SU-DHL-6 (cell line): ENCODE data around the gene HIVEP3.

ENCODE experiments used
- H2AFZ ChIP-seq: fragments of 200-600 bp; sonication (generic); 2 replicates; pipeline ENCODE4 v1.6.1; 2014; ENCODE audit warnings: low read depth, mild to moderate bottlenecking, moderate library complexity, mixed read lengths, antibody characterized with exemption, low read length; ENCODE audit not compliant: severe bottlenecking
- H3F3A ChIP-seq: fragments of 200-600 bp; shearing (Covaris generic); 2 replicates; pipeline ENCODE4 v1.6.0; 2016; ENCODE audit warnings: antibody characterized with exemption, mild to moderate bottlenecking; ENCODE audit not compliant: insufficient read depth
- H3K27ac ChIP-seq: fragments of 200-600 bp; sonication (generic); 2 replicates; pipeline ENCODE4 v1.5.1; 2016; ENCODE audit warnings: low read depth, mild to moderate bottlenecking, low read length, moderate library complexity, mixed read lengths
- H3K27me3 ChIP-seq: fragments of 200-600 bp; sonication (generic), shearing (Covaris generic); 2 replicates; pipeline ENCODE4 v1.6.0; 2014; ENCODE audit warnings: mild to moderate bottlenecking, low read length
- H3K36me3 ChIP-seq: fragments of 200-600 bp; sonication (generic); 2 replicates; pipeline ENCODE4 v1.6.1; 2014; ENCODE audit warnings: mild to moderate bottlenecking, low read length, mixed read lengths
- H3K4me2 ChIP-seq: fragments of 300-600, 200-600 bp; shearing (Covaris generic), sonication (generic); 2 replicates; pipeline ENCODE4 v1.6.0; 2014; ENCODE audit warnings: low read length, low read depth, mild to moderate bottlenecking; ENCODE audit not compliant: poor library complexity, severe bottlenecking
- H3K4me3 ChIP-seq: fragments of 200-600 bp; sonication (generic); 2 replicates; pipeline ENCODE4 v1.5.1; 2014; ENCODE audit warnings: antibody characterized with exemption, low read length, mild to moderate bottlenecking, mixed read lengths; ENCODE audit not compliant: insufficient read depth, poor library complexity, severe bottlenecking
- H3K79me2 ChIP-seq: fragments of 200-600 bp; sonication (generic); 2 replicates; pipeline ENCODE4 v1.6.1; 2014; ENCODE audit warnings: mild to moderate bottlenecking, low read length, moderate library complexity; ENCODE audit not compliant: insufficient read depth
- H3K9ac ChIP-seq: fragments of 200-600 bp; sonication (generic); 2 replicates; pipeline ENCODE4 v1.7.0; 2014; ENCODE audit warnings: mild to moderate bottlenecking, low read length
- H3K9me2 ChIP-seq: fragments of 200-600 bp; sonication (generic); replicated peaks from 2 replicates; pipeline ENCODE4 v1.6.1; 2014; ENCODE audit warnings: low read length; ENCODE audit not compliant: insufficient read depth
- H3K9me3 ChIP-seq: fragments of 200-600 bp; sonication (generic); 2 replicates; pipeline ENCODE4 v1.6.1; 2014; ENCODE audit warnings: low read length, mixed read lengths; ENCODE audit not compliant: insufficient read depth
- H4K20me1 ChIP-seq: fragments of 200-600 bp; sonication (generic); 2 replicates; pipeline ENCODE4 v1.6.1; 2014; ENCODE audit warnings: low read depth, mild to moderate bottlenecking, antibody characterized with exemption, low read length, moderate library complexity, mixed read lengths
- EZH2phosphoT487 ChIP-seq: fragments of 200-600 bp; sonication (generic), shearing (Covaris generic); conservative IDR thresholded peaks from 2 replicates; pipeline ENCODE4 v1.6.1; 2018; ENCODE audit warnings: mild to moderate bottlenecking, antibody characterized with exemption, low read length, moderate library complexity, mixed read lengths
- TF ChIP-seq, protein P1 (sequence below): fragments of 200-600 bp; sonication (generic); IDR thresholded peaks from one replicate; pipeline ENCODE4 v1.5.1; 2017; ENCODE audit warnings: antibody characterized with exemption, mild to moderate bottlenecking, low read length, moderate library complexity; ENCODE audit not compliant: insufficient read depth, poor library complexity, severe bottlenecking

HIVEP3 gene

GRCh38 chr1:41833519-41834000 lies 85.2 kb downstream of the HIVEP3 start:
- H2AFZ ChIP-seq = no peak overlapping the region
- no peak overlapping the region for H3K4me3 ChIP-seq
- no peak overlapping the region for H3K4me2 ChIP-seq
- H3K27me3 ChIP-seq = no peaks in the 10 kb centered on the region
- H3F3A ChIP-seq = no peaks in the 10 kb centered on the region
- no peaks in the 10 kb centered on the region for H3K79me2 ChIP-seq
- H3K36me3 ChIP-seq = no peaks in the 10 kb centered on the region
- no peaks in the 10 kb centered on the region for H4K20me1 ChIP-seq
- no peaks in the 10 kb centered on the region for H3K9me3 ChIP-seq
- H3K9me2 ChIP-seq = no peaks in the 10 kb centered on the region
- H3K9ac ChIP-seq = no peak overlapping the region
- TF ChIP-seq, protein P1, sequence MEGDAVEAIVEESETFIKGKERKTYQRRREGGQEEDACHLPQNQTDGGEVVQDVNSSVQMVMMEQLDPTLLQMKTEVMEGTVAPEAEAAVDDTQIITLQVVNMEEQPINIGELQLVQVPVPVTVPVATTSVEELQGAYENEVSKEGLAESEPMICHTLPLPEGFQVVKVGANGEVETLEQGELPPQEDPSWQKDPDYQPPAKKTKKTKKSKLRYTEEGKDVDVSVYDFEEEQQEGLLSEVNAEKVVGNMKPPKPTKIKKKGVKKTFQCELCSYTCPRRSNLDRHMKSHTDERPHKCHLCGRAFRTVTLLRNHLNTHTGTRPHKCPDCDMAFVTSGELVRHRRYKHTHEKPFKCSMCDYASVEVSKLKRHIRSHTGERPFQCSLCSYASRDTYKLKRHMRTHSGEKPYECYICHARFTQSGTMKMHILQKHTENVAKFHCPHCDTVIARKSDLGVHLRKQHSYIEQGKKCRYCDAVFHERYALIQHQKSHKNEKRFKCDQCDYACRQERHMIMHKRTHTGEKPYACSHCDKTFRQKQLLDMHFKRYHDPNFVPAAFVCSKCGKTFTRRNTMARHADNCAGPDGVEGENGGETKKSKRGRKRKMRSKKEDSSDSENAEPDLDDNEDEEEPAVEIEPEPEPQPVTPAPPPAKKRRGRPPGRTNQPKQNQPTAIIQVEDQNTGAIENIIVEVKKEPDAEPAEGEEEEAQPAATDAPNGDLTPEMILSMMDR = no peak
- no peak for TF ChIP-seq EZH2phosphoT487
- H3K27ac ChIP-seq = no peak overlapping the region

DNA sequence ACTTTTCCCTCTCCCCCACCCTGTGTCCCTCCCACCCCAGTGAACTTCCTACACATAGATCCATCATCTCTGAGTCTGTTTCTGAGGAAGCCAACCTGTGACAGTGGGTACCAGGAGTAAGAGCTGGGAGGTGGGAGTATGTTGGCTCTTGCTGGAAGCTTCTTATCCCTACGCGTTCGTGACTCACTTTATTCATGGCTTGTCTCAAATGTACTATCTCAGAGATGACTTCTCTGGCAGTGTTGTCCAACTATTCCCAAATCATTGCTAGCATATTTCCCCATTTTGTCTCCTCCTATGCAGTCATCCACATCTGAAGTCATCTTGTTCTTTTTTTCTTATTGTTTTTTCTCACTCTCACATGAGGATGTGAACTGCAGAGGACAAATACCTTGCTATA lies 88.0 kb downstream of the HIVEP3 start:
- TF ChIP-seq, protein P1 = no peak
- no peaks in the 10 kb centered on the region for H3F3A ChIP-seq
- H2AFZ ChIP-seq = no peak overlapping the region
- H3K27me3 ChIP-seq = no peaks in the 10 kb centered on the region
- H3K36me3 ChIP-seq = no peaks in the 10 kb centered on the region
- H3K9me2 ChIP-seq = no peaks in the 10 kb centered on the region
- H4K20me1 ChIP-seq = no peaks in the 10 kb centered on the region
- no peak overlapping the region for H3K27ac ChIP-seq
- H3K4me2 ChIP-seq = no peak overlapping the region
- H3K9me3 ChIP-seq = no peaks in the 10 kb centered on the region
- H3K9ac ChIP-seq = no peak overlapping the region
- H3K4me3 ChIP-seq = no peak overlapping the region
- no peaks in the 10 kb centered on the region for H3K79me2 ChIP-seq

DNA sequence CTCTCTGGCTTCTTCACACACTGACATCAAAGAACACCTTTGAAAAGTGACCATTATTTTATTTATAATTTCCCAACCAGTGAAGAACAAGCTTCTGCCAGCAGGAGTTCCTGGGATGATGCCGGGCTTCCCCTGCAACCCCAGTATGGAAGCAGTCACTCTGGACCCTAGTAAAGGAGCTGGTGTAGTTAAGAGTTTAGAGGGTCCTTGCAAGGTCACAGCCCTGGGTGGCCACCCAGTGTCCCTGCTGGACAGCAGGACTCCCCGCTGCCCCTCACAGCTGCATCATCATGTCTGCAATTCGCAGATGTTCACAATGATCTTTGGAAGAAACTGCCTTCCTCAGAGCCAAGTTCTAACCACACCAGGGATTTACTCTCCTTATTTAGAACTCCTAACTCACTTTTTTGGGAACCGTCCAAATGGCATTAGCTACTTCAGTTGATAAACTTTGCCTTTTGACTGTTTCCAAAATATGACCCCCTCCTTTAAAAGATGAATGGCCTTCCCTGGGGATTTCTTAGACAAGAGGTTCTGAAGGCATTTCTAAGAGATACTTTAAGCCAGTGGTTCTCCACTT lies 90.6 kb downstream of the HIVEP3 start:
- Histone ChIP-seq H4K20me1 (no peaks in the 10 kb centered on the region), H3K79me2 (no peaks in the 10 kb centered on the region), H3K36me3 (no peaks in the 10 kb centered on the region), H3K27ac (no peak overlapping the region), H3K27me3 (no peaks in the 10 kb centered on the region), H3K4me3 (no peak overlapping the region), H3F3A (no peaks in the 10 kb centered on the region), H3K9me2 (no peaks in the 10 kb centered on the region), H3K9me3 (no peaks in the 10 kb centered on the region), H3K9ac (no peak overlapping the region), H2AFZ (no peak overlapping the region), H3K4me2 (no peak overlapping the region)
- TF ChIP-seq EZH2phosphoT487 = no peak
- TF ChIP-seq, protein P1 = no peak

DNA sequence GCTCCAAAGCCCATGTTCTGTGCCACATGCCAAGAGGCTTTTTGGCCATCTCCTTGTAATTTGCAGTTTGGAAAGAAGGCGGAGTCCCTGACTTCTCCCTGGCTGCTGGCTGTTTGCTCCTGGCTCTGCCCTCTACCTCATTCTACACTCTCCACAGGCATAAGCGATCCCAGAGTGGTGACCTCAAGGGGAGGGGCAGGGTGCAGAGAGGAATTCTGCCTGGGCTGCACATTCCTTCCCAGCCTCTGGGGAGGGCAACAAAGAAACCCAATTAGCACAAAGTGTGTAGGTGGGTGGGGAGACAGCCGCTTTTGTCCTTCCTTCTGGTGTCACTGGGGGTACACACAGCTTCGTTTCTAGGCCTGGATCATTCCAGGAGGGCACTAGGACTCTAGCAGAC lies 95.3 kb downstream of the HIVEP3 start:
- Histone ChIP-seq H3K27me3 (no peaks in the 10 kb centered on the region), H2AFZ (no peak overlapping the region), H3K4me2 (no peak overlapping the region), H3K79me2 (no peaks in the 10 kb centered on the region), H3K9ac (no peak overlapping the region), H3K36me3 (no peaks in the 10 kb centered on the region), H3K27ac (no peak overlapping the region), H3K9me3 (no peaks in the 10 kb centered on the region), H3F3A (no peaks in the 10 kb centered on the region), H3K9me2 (no peaks in the 10 kb centered on the region), H4K20me1 (no peaks in the 10 kb centered on the region), H3K4me3 (no peak overlapping the region)
- TF ChIP-seq EZH2phosphoT487 = no peak
- TF ChIP-seq, protein P1 = no peak
